SU-DHL-6 (cell line): ENCODE data around the gene CHFR.
"Not testable (repeated sequence)": the region's sequence is repeated elsewhere in the genome, so short reads cannot be mapped to it uniquely, and the experiment has no call there.

Source experiments
- H2AFZ ChIP-seq: fragments of 200-600 bp; sonication (generic); 2 replicates; pipeline ENCODE4 v1.6.1; 2014; ENCODE audit warnings: low read depth, mild to moderate bottlenecking, moderate library complexity, mixed read lengths, antibody characterized with exemption, low read length; ENCODE audit not compliant: severe bottlenecking
- H3F3A ChIP-seq: fragments of 200-600 bp; shearing (Covaris generic); 2 replicates; pipeline ENCODE4 v1.6.0; 2016; ENCODE audit warnings: antibody characterized with exemption, mild to moderate bottlenecking; ENCODE audit not compliant: insufficient read depth
- H3K27ac ChIP-seq: fragments of 200-600 bp; sonication (generic); 2 replicates; pipeline ENCODE4 v1.5.1; 2016; ENCODE audit warnings: low read depth, mild to moderate bottlenecking, low read length, moderate library complexity, mixed read lengths
- H3K27me3 ChIP-seq: fragments of 200-600 bp; sonication (generic), shearing (Covaris generic); 2 replicates; pipeline ENCODE4 v1.6.0; 2014; ENCODE audit warnings: mild to moderate bottlenecking, low read length
- H3K36me3 ChIP-seq: fragments of 200-600 bp; sonication (generic); 2 replicates; pipeline ENCODE4 v1.6.1; 2014; ENCODE audit warnings: mild to moderate bottlenecking, low read length, mixed read lengths
- H3K4me2 ChIP-seq: fragments of 300-600, 200-600 bp; shearing (Covaris generic), sonication (generic); 2 replicates; pipeline ENCODE4 v1.6.0; 2014; ENCODE audit warnings: low read length, low read depth, mild to moderate bottlenecking; ENCODE audit not compliant: poor library complexity, severe bottlenecking
- H3K4me3 ChIP-seq: fragments of 200-600 bp; sonication (generic); 2 replicates; pipeline ENCODE4 v1.5.1; 2014; ENCODE audit warnings: antibody characterized with exemption, low read length, mild to moderate bottlenecking, mixed read lengths; ENCODE audit not compliant: insufficient read depth, poor library complexity, severe bottlenecking
- H3K79me2 ChIP-seq: fragments of 200-600 bp; sonication (generic); 2 replicates; pipeline ENCODE4 v1.6.1; 2014; ENCODE audit warnings: mild to moderate bottlenecking, low read length, moderate library complexity; ENCODE audit not compliant: insufficient read depth
- H3K9ac ChIP-seq: fragments of 200-600 bp; sonication (generic); 2 replicates; pipeline ENCODE4 v1.7.0; 2014; ENCODE audit warnings: mild to moderate bottlenecking, low read length
- H3K9me2 ChIP-seq: fragments of 200-600 bp; sonication (generic); replicated peaks from 2 replicates; pipeline ENCODE4 v1.6.1; 2014; ENCODE audit warnings: low read length; ENCODE audit not compliant: insufficient read depth
- H3K9me3 ChIP-seq: fragments of 200-600 bp; sonication (generic); 2 replicates; pipeline ENCODE4 v1.6.1; 2014; ENCODE audit warnings: low read length, mixed read lengths; ENCODE audit not compliant: insufficient read depth
- H4K20me1 ChIP-seq: fragments of 200-600 bp; sonication (generic); 2 replicates; pipeline ENCODE4 v1.6.1; 2014; ENCODE audit warnings: low read depth, mild to moderate bottlenecking, antibody characterized with exemption, low read length, moderate library complexity, mixed read lengths
- EZH2phosphoT487 ChIP-seq: fragments of 200-600 bp; sonication (generic), shearing (Covaris generic); conservative IDR thresholded peaks from 2 replicates; pipeline ENCODE4 v1.6.1; 2018; ENCODE audit warnings: mild to moderate bottlenecking, antibody characterized with exemption, low read length, moderate library complexity, mixed read lengths
- TF ChIP-seq, protein P1 (sequence below): fragments of 200-600 bp; sonication (generic); IDR thresholded peaks from one replicate; pipeline ENCODE4 v1.5.1; 2017; ENCODE audit warnings: antibody characterized with exemption, mild to moderate bottlenecking, low read length, moderate library complexity; ENCODE audit not compliant: insufficient read depth, poor library complexity, severe bottlenecking

CHFR gene

DNA sequence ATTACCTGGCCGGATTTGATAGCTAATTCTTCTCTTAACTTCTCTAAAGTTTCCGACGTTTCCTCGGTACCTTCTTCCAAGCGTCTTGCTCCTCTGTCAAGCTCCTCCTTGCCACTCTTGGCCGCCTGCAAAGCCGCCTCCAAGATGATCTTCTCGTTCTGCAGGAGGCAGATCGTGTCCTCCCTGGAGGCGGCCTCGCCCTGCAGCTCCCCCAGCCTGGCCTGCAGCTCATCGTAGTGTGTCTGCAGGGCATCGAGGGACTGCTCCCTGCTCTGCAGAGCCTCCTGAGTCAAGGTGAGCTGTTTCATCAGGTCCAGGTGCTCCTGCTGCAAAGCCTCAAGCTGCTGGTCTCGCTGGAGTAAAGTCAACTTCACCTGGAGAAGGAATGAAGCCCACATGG lies 91.6 kb downstream of the CHFR start:
- Histone ChIP-seq H3F3A (no peaks in the 10 kb centered on the region), H2AFZ (no peak overlapping the region), H3K9me2 (no peaks in the 10 kb centered on the region), H4K20me1 (no peaks in the 10 kb centered on the region), H3K36me3 (no peaks in the 10 kb centered on the region), H3K9ac (no peak overlapping the region), H3K9me3 (no peaks in the 10 kb centered on the region), H3K4me2 (no peak overlapping the region), H3K4me3 (no peak overlapping the region), H3K79me2 (no peaks in the 10 kb centered on the region), H3K27ac (no peak overlapping the region), H3K27me3 (no peaks in the 10 kb centered on the region)
- TF ChIP-seq, protein P1, sequence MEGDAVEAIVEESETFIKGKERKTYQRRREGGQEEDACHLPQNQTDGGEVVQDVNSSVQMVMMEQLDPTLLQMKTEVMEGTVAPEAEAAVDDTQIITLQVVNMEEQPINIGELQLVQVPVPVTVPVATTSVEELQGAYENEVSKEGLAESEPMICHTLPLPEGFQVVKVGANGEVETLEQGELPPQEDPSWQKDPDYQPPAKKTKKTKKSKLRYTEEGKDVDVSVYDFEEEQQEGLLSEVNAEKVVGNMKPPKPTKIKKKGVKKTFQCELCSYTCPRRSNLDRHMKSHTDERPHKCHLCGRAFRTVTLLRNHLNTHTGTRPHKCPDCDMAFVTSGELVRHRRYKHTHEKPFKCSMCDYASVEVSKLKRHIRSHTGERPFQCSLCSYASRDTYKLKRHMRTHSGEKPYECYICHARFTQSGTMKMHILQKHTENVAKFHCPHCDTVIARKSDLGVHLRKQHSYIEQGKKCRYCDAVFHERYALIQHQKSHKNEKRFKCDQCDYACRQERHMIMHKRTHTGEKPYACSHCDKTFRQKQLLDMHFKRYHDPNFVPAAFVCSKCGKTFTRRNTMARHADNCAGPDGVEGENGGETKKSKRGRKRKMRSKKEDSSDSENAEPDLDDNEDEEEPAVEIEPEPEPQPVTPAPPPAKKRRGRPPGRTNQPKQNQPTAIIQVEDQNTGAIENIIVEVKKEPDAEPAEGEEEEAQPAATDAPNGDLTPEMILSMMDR = no peak
- TF ChIP-seq EZH2phosphoT487 = no peak

DNA sequence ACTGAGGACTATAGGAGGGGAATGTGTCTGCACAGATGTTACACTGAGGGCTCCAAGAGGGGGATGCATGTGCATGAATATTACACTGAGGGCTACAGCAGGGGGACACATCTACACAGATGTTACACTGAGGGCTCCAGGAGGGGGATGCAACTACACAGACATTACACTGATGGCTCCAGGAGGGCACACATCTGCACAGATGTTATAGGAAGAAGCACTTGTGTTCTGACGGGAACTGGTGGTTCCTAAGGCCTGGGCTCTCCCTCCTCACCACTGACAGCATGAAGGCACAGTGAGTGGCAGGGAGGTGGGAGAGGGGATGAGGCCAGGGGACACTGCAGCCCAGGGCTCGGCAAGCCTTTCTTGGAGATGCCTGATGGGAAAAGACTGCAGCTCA lies 95.5 kb downstream of the CHFR start:
- H3K36me3 ChIP-seq, H3K27me3 ChIP-seq, H3K9me3 ChIP-seq, H3F3A ChIP-seq, H3K27ac ChIP-seq, H3K9ac ChIP-seq, H4K20me1 ChIP-seq, H2AFZ ChIP-seq, H3K4me3 ChIP-seq, H3K79me2 ChIP-seq, H3K4me2 ChIP-seq, H3K9me2 ChIP-seq: not testable (repeated sequence)

DNA sequence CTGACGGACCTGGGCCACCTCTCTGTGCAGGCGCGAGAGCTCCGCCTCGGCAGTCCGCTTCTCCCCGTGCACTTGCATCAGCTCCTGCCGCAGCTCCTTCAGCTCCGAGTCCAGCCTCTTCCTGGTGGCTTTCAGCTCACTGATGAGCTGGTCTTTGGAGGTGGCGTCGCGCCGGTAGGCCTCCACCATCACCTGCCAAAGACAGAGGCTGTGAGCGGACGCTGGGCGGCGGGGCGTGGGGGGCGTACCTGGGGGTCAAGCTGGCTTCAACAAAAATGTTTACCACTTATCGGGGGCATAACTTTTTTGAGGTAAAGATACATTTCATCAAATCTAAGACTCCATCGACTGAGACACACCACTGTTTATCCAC lies 98.3 kb downstream of the CHFR start:
- H3K9ac ChIP-seq = no peak overlapping the region
- no peak overlapping the region for H2AFZ ChIP-seq
- H3K9me3 ChIP-seq = no peaks in the 10 kb centered on the region
- TF ChIP-seq, protein P1 = no peak
- no peak for TF ChIP-seq EZH2phosphoT487
- H3K36me3 ChIP-seq = no peaks in the 10 kb centered on the region
- no peaks in the 10 kb centered on the region for H3F3A ChIP-seq
- H3K4me2 ChIP-seq = no peak overlapping the region
- no peaks in the 10 kb centered on the region for H3K9me2 ChIP-seq
- H3K27ac ChIP-seq = no peak overlapping the region
- H3K27me3 ChIP-seq = no peaks in the 10 kb centered on the region
- H3K79me2 ChIP-seq = no peaks in the 10 kb centered on the region
- H4K20me1 ChIP-seq = no peaks in the 10 kb centered on the region
- H3K4me3 ChIP-seq = no peak overlapping the region

DNA sequence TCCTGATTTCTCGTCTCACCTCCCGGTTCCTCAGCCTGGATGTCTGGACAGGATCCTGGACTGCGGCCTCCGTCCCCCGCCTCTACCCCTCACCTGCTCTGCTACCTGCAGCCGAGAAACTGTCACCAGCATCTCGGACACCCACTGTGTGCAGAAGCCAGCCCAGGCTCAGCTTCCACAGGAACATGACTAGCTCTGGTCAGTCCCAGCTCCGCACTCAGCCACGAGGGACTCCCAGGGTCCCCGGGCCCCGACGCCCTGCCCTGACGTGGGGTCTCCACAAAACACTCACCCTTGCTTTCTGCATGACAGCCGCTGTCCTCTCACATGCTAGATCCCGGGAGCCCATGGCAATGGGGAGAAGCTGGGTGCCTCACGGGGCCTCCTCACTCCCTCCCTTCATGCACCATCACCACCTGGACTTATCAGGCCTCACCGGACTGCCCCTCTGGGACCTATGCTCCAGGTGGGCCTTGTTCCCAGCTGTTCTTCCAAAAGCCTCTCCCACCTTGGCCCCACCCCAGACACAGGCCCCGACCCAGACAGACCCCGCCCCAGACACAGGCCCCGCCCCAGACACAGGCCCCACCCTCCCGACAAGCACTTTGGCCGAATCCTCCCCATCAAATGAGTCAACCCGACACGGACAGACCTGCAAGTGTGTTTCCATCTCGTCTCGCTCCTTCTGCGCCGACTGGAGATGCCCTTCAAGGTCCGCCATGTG lies 98.9 kb downstream of the CHFR start:
- Histone ChIP-seq H3K4me3 (no peak overlapping the region), H2AFZ (no peak overlapping the region), H3K27ac (no peak overlapping the region), H3K9me3 (no peaks in the 10 kb centered on the region), H3K36me3 (no peaks in the 10 kb centered on the region), H3K4me2 (no peak overlapping the region), H3F3A (no peaks in the 10 kb centered on the region), H3K9ac (no peak overlapping the region), H3K79me2 (no peaks in the 10 kb centered on the region), H3K9me2 (no peaks in the 10 kb centered on the region), H3K27me3 (no peaks in the 10 kb centered on the region), H4K20me1 (no peaks in the 10 kb centered on the region)
- TF ChIP-seq, protein P1 = no peak
- TF ChIP-seq EZH2phosphoT487 = no peak
